Esophagus squamous epithelium (tissue), 4 donors: Measurements from ENCODE around the gene ADAP1.

Source experiments
- POLR2A ChIP-seq, 4 donors: fragments of 450-650 bp; IDR thresholded peaks; one replicate each; pipeline ENCODE4 v1.6.1; 2017; ENCODE audit warnings: antibody characterized with exemption in 4 of 4, mild to moderate bottlenecking in 4 of 4, moderate library complexity in 3 of 4
- TF ChIP-seq, protein P1 (sequence below), 6 experiments: fragments of 450-650 bp in 4 of 6; fragments of 200-600 bp in 2 of 6; sonication (generic) in 2 of 6; IDR thresholded peaks; one replicate each; pipeline ENCODE4 v1.5.1; 2016 to 2019; ENCODE audit warnings: antibody characterized with exemption in 6 of 6, mild to moderate bottlenecking in 4 of 6, moderate library complexity in 4 of 6

GRCh38 chr7:900331-901040, 54.0 kb downstream of the ADAP1 start:
- TF ChIP-seq, protein P1, sequence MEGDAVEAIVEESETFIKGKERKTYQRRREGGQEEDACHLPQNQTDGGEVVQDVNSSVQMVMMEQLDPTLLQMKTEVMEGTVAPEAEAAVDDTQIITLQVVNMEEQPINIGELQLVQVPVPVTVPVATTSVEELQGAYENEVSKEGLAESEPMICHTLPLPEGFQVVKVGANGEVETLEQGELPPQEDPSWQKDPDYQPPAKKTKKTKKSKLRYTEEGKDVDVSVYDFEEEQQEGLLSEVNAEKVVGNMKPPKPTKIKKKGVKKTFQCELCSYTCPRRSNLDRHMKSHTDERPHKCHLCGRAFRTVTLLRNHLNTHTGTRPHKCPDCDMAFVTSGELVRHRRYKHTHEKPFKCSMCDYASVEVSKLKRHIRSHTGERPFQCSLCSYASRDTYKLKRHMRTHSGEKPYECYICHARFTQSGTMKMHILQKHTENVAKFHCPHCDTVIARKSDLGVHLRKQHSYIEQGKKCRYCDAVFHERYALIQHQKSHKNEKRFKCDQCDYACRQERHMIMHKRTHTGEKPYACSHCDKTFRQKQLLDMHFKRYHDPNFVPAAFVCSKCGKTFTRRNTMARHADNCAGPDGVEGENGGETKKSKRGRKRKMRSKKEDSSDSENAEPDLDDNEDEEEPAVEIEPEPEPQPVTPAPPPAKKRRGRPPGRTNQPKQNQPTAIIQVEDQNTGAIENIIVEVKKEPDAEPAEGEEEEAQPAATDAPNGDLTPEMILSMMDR (IDR thresholded peaks at IDR 0.05): no peak
- no peak for TF ChIP-seq POLR2A (IDR thresholded peaks at IDR 0.05)
